Muscle of back (tissue), 11 donors: ENCODE results near the gene KCNMA1. TPM values are rescaled to one million over a fixed set of nuclear protein-coding genes. Genes with fewer than 3 reads are reported as not detected.

Experiments
- DNase-seq, 3 donors: peaks; one replicate each; pipeline versions ENCODE4 v3.0.0 to v3.0.0-alpha.2; 2013
- polyA plus RNA-seq, 10 donors: library from polyadenylated mRNA; unstranded; fragments of 120-200 nt; gene quantifications; one replicate each; pipeline ENCODE4 v1.2.1, GENCODE V29; 2013; ENCODE audit not compliant: insufficient read length in 10 of 10

Gene KCNMA1
- polyA plus RNA-seq, 10 donors: 13.8 to 20.5 (median 16.2) TPM

DNA sequence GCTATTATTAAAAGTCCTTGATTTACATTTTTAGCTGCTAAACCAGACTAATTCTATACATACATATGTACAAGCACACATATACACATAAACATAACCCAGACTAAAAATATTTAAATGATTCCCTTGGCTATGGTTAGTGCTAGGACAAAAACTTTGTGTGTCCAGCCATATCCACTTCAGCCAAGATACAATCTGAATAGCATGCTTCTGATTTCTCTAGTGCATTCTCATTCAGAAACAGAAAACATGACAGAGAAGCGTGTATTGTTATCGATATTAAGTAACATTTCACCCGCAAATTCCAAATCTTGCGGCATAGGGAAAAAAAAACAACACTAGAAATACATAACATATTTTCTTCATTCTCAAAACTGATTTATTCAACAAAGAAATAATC is 569.3 kb downstream of the KCNMA1 start:
- peak in 1 of 3 donors; percentile 53 for DNase-seq

- DNase-seq: no peak
These were observed 575.2 kb downstream of the KCNMA1 start for GRCh38 chr10:77062381-77062780.

- DNase-seq: no peak
These were observed 576.7 kb downstream of the KCNMA1 start for GRCh38 chr10:77060913-77061312.

- no peak for DNase-seq
These were observed 581.0 kb downstream of the KCNMA1 start for GRCh38 chr10:77056650-77057049.

DNA sequence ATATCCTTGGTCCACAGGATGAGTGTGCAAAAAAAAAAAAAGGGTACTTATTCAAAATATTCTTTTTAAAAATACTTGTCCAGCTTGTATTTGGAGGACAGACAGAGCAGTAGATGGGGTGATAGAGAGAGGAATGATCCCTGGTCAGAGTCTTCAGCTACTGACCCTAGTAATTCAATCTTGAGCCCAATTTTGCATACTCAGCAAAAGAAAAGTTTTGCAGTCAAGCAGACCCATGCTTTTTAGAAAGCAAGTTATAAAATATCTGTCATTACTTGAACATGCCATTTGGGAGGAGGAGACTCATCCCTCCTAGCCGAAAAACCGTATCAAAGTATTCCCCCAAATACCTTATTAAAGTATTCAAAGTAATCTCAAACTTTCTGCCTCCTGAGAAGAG is 585.0 kb downstream of the KCNMA1 start:
- no peak for DNase-seq

GRCh38 chr10:77051837-77052236 is 585.8 kb downstream of the KCNMA1 start:
- no peak for DNase-seq

- DNase-seq: no peak
These were observed 587.7 kb downstream of the KCNMA1 start for GRCh38 chr10:77049896-77050295.

DNA sequence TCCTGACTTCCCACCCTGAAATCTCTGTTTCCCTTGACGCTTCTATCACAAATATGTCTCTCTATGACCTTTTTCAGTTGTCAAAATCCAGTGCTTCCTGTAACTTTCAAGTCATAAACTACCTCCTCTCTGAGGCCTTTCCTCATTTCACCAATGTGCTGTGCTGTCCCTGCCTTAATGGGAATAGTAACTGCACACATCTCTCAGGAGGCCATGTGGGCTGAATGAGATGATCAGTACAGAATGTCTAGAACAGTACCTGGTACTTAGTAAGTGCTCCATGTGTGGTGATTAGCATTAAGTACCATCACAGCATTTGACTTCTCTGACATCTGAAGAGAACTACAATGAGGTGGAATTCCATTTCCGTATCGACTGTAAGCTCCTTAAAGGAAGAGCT is 588.5 kb downstream of the KCNMA1 start:
- DNase-seq: no peak

DNA sequence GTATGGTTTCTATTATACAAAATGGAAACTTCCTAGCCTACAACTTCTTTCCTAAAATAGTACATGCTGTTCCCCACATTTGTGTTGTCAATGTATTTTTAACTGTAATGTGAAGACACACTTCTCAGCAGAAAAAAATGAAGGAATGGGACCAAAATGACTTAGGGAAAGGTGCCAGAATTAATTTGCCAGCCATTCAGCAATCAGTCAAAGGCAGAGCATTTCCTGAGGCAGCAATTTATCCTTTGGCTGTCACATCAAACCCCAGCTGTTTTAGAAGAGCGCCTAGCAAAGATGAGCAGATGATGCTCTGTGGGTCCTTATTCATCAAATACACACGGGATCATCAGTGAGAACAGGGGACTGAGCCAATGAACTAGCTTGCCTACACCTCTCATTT is 592.5 kb downstream of the KCNMA1 start:
- peak in 1 of 3 donors; percentile 29 for DNase-seq

DNA sequence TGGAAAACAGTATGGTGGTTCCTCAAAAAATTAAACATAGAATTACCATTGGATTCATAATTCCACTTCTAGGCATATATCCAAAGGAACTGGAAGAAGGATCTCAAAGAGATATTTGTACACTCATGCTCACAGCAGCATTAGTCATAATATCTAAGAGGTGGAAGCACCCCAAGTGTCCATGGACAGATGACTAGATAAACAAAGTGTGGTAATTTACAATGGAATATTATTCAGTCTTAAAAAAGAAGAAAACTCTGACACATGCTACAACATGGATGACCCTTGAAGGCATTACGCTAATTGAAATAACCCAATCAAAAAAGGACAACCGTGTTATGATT is 594.2 kb downstream of the KCNMA1 start:
- no peak for DNase-seq

GRCh38 chr10:77042706-77043419 is 594.7 kb downstream of the KCNMA1 start:
- peak in 1 of 3 donors; percentile 29 for DNase-seq

- no peak for DNase-seq
These were observed 595.9 kb downstream of the KCNMA1 start for GRCh38 chr10:77041636-77042258.

GRCh38 chr10:77038407-77038806 is 599.2 kb downstream of the KCNMA1 start:
- DNase-seq: no peak

DNA sequence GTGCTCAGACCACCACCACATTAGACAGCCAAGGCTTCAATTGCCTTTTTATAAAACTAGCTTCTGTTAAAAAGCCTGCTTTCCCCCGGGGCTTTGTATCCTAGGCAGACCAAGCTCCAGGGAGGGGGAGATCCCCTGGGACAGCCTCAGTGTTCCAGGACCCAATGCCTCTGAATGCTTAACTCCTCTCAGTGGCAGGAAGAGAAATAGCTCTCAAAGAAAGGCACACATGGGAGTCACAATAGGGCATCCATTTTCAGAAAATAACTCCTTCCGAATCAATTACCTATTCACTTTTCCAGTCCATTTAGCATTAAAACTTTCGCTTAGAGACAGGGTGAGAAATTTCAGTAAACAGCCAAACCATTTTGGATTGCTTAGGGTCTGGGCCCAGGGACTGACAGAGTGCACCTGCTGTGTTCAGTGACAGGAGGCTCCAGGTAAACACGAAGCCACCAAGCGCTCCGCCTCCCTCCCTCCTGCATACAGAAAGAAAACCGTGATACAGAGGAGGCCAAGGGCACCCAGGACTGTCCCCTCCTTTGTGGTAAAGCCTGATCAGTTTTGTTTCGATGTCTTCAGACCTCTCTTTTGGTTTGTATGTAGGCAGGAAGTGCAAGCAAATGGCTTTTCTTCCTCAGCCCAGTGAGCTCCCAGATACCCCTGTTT is 599.7 kb downstream of the KCNMA1 start:
- DNase-seq: no peak

- no peak for DNase-seq
These were observed 600.4 kb downstream of the KCNMA1 start for GRCh38 chr10:77036993-77037734.

DNA sequence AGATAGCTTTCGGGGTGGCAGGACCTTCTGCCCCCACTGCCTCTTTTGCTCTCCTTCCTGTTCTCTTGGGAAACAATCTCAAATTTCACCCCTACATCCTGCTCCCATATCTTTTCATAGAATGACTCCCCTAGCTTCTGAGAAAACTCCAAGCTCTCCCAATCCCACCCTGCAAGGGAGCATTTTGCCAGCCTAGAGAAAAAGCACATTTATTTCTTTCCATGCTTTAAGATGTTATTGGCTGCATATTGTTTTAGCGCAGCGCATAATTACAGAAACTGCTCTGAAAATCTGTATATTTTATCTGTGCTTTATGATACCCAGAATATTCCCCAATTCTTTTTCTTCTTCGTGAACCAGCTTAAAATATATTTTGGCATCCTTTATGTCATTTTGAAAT is 601.3 kb downstream of the KCNMA1 start:
- no peak for DNase-seq

- DNase-seq: no peak
These were observed 602.8 kb downstream of the KCNMA1 start for GRCh38 chr10:77034795-77035194.

DNA sequence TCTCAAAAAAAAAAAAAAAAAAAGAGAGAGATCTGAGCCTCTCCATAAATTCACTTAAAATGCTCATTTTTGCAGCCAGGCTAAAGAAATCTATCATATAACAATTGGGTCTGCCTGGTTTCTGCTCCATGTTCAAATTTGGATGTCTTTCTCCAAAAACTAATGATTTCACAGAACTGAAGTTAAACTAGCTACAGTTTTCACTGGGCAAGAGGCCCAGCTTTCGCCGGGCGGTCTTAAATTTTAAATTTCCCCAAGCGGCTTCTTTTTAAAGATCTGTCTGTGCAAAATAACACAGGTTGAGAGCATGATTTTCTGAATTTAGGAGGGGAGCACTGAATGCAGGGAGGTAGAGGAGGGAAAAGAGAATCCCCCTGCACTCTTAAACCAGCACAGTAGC is 603.4 kb downstream of the KCNMA1 start:
- DNase-seq: peak; percentile 43 to 90 (median 77)

DNA sequence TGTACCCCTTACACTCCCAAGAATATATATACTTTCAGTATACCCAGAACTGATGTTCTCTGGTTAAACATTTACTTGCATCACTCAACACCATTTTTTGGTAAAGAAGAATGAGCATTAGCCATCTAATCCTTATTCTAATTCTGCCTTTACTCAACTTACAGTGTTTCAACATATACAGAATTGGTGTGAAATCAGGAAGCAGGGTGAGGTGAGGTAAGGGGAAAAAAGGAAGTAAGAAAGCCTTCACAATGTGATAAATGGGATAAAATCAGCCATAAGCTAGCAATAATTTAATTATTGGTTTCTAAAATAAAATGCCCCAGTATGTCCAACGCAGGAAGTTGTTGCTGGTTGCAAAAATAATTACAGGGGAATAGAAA is 605.4 kb downstream of the KCNMA1 start:
- no peak for DNase-seq

GRCh38 chr10:77031531-77032187 is 605.9 kb downstream of the KCNMA1 start:
- no peak for DNase-seq

GRCh38 chr10:77030974-77031373 is 606.6 kb downstream of the KCNMA1 start:
- DNase-seq: no peak
